C4-2B (cell line): ENCODE data around the gene TECPR1.

Experiments
- H3K27ac ChIP-seq: fragments of 450-650 bp; 2 replicates; pipeline ENCODE4 v1.5.1; 2017
- ZFX ChIP-seq: fragments of 450-650 bp; IDR thresholded peaks from 2 replicates; pipeline ENCODE4 v1.6.1; 2017
- TF ChIP-seq, protein P1 (sequence below): fragments of 450-650 bp; conservative IDR thresholded peaks from 2 replicates; pipeline ENCODE4 v1.5.1; 2017; ENCODE audit warnings: mild to moderate bottlenecking

TECPR1 gene

GRCh38 chr7:98224701-98225181 is 27.3 kb downstream of the TECPR1 start:
- H3K27ac ChIP-seq, result peak overlapping the region; percentile 82
- TF ChIP-seq, protein P1, sequence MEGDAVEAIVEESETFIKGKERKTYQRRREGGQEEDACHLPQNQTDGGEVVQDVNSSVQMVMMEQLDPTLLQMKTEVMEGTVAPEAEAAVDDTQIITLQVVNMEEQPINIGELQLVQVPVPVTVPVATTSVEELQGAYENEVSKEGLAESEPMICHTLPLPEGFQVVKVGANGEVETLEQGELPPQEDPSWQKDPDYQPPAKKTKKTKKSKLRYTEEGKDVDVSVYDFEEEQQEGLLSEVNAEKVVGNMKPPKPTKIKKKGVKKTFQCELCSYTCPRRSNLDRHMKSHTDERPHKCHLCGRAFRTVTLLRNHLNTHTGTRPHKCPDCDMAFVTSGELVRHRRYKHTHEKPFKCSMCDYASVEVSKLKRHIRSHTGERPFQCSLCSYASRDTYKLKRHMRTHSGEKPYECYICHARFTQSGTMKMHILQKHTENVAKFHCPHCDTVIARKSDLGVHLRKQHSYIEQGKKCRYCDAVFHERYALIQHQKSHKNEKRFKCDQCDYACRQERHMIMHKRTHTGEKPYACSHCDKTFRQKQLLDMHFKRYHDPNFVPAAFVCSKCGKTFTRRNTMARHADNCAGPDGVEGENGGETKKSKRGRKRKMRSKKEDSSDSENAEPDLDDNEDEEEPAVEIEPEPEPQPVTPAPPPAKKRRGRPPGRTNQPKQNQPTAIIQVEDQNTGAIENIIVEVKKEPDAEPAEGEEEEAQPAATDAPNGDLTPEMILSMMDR, result no peak
- TF ChIP-seq ZFX, result no peak

- no peak for TF ChIP-seq ZFX
- TF ChIP-seq, protein P1, result no peak
- peak overlapping the region; percentile 82 for H3K27ac ChIP-seq
Measured at GRCh38 chr7:98223898-98224700, 27.9 kb downstream of the TECPR1 start.

GRCh38 chr7:98223351-98223897 is 28.6 kb downstream of the TECPR1 start:
- peak overlapping the region; percentile 82 for H3K27ac ChIP-seq
- no peak for TF ChIP-seq ZFX
- TF ChIP-seq, protein P1, result no peak

- peak overlapping the region; percentile 82 for H3K27ac ChIP-seq
Measured at GRCh38 chr7:98222533-98223195, 29.4 kb downstream of the TECPR1 start.

GRCh38 chr7:98221611-98222532 is 30.2 kb downstream of the TECPR1 start:
- peak overlapping the region; percentile 82 for H3K27ac ChIP-seq
- TF ChIP-seq ZFX, result no peak
- TF ChIP-seq, protein P1, result no peak

More at GRCh38 chr7:98222533-98223195, 29.4 kb downstream of the TECPR1 start:
- no peak for TF ChIP-seq ZFX
- TF ChIP-seq, protein P1, result no peak

GRCh38 chr7:98219382-98219781 is 32.6 kb downstream of the TECPR1 start:
- H3K27ac ChIP-seq, result peak overlapping the region; percentile 13; the same call in 1 of the 2 replicates
